Medulla oblongata (tissue), 1 donor: ENCODE data around the gene PEA15.

Experiments
- DNase-seq: peaks from one replicate; pipeline ENCODE4 v3.0.0-alpha.2; 2015; ENCODE audit errors: extremely low spot score

The PEA15 gene

GRCh38 chr1:160205242-160206035 is at the start of gene PEA15:
Gene PEA15 (plus strand): TSS chr1:160205384. CDS start chr1:160211545, 6,161 bp downstream.
- DNase-seq: peak; percentile 82

- no peak for DNase-seq
Measured at GRCh38 chr1:160156361-160156760, 48.8 kb upstream of the PEA15 start.

- no peak for DNase-seq
Measured at GRCh38 chr1:160157174-160157573, 48.0 kb upstream of the PEA15 start.

- DNase-seq: no peak
Measured at GRCh38 chr1:160158031-160158430, 47.2 kb upstream of the PEA15 start.

- no peak for DNase-seq
Measured at GRCh38 chr1:160158534-160158933, 46.6 kb upstream of the PEA15 start.

GRCh38 chr1:160159846-160160245 is 45.3 kb upstream of the PEA15 start:
- DNase-seq: no peak

- DNase-seq: peak; percentile 74
Measured at GRCh38 chr1:160161965-160162705, 43.0 kb upstream of the PEA15 start.

- peak; percentile 48 for DNase-seq
Measured at GRCh38 chr1:160162931-160163330, 42.3 kb upstream of the PEA15 start.

- DNase-seq: no peak
Measured at GRCh38 chr1:160163615-160164014, 41.6 kb upstream of the PEA15 start.

GRCh38 chr1:160164121-160164520 is 41.1 kb upstream of the PEA15 start:
- no peak for DNase-seq

- no peak for DNase-seq
Measured at GRCh38 chr1:160166166-160166868, 38.9 kb upstream of the PEA15 start.

- no peak for DNase-seq
Measured at GRCh38 chr1:160167056-160167455, 38.1 kb upstream of the PEA15 start.

- no peak for DNase-seq
Measured at GRCh38 chr1:160167580-160167979, 37.6 kb upstream of the PEA15 start.

- DNase-seq: no peak
Measured at GRCh38 chr1:160168016-160168415, 37.2 kb upstream of the PEA15 start.

GRCh38 chr1:160168609-160169369 is 36.4 kb upstream of the PEA15 start:
- DNase-seq: peak; percentile 40

- no peak for DNase-seq
Measured at GRCh38 chr1:160169553-160170399, 35.4 kb upstream of the PEA15 start.

GRCh38 chr1:160171354-160171753 is 33.8 kb upstream of the PEA15 start:
- DNase-seq: no peak

- DNase-seq: no peak
Measured at GRCh38 chr1:160171980-160172379, 33.2 kb upstream of the PEA15 start.

- DNase-seq: no peak
Measured at GRCh38 chr1:160177231-160177630, 28.0 kb upstream of the PEA15 start.

GRCh38 chr1:160177667-160178066 is 27.5 kb upstream of the PEA15 start:
- DNase-seq: no peak

GRCh38 chr1:160178731-160179130 is 26.5 kb upstream of the PEA15 start:
- no peak for DNase-seq
